HEK293T (cell line): ENCODE results near the gene DES.

Source experiments
- CTCF ChIA-PET: fragments of 350-600 bp; formaldehyde crosslinking; extraction: SDS; loops from one replicate; lab custom pipeline; 2021; ENCODE audit warnings: antibody characterized with exemption, inconsistent platforms; lab: Yijun Ruan, JAX
- POLR2A ChIA-PET: fragments of 350-600 bp; formaldehyde crosslinking; extraction: SDS; loops from one replicate; lab custom pipeline; 2020; ENCODE audit warnings: antibody characterized with exemption, inconsistent platforms; lab: Yijun Ruan, JAX
- DNase-seq: peaks from one replicate; pipeline ENCODE4 v3.0.0; 2012; ENCODE audit warnings: mixed read lengths; ENCODE audit errors: extremely low spot score
- ARNT ChIP-seq: fragments of 450-650 bp; IDR thresholded peaks from 2 replicates; pipeline ENCODE4 v1.6.1; 2017; ENCODE audit warnings: mild to moderate bottlenecking
- BHLHE40 ChIP-seq: fragments of 450-650 bp; IDR thresholded peaks from 2 replicates; pipeline ENCODE4 v1.6.1; 2016; ENCODE audit warnings: mild to moderate bottlenecking, moderate library complexity, borderline replicate concordance
- CTBP1 ChIP-seq: fragments of 450-650 bp; IDR thresholded peaks from 2 replicates; pipeline ENCODE4 v1.6.1; 2016; ENCODE audit warnings: borderline replicate concordance
- ELF4 ChIP-seq: fragments of 450-650 bp; IDR thresholded peaks from 2 replicates; pipeline ENCODE4 v1.6.1; 2017; ENCODE audit warnings: antibody characterized with exemption
- FOXA1 ChIP-seq: fragments of 450-650 bp; IDR thresholded peaks from 2 replicates; pipeline ENCODE4 v1.6.1; 2016; ENCODE audit warnings: mild to moderate bottlenecking
- FOXK2 ChIP-seq: fragments of 450-650 bp; IDR thresholded peaks from 2 replicates; pipeline ENCODE4 v1.6.1; 2016; ENCODE audit warnings: mild to moderate bottlenecking
- FOXM1 ChIP-seq: fragments of 450-650 bp; IDR thresholded peaks from 2 replicates; pipeline ENCODE4 v1.6.1; 2017; ENCODE audit warnings: mild to moderate bottlenecking, borderline replicate concordance
- HDGF ChIP-seq: fragments of 450-650 bp; IDR thresholded peaks from 2 replicates; pipeline ENCODE4 v1.6.1; 2017; ENCODE audit warnings: antibody characterized with exemption, borderline replicate concordance
- L3MBTL2 ChIP-seq: fragments of 450-650 bp; conservative IDR thresholded peaks from 2 replicates; pipeline ENCODE4 v1.6.1; 2016; ENCODE audit warnings: mild to moderate bottlenecking
- LEF1 ChIP-seq: fragments of 450-650 bp; IDR thresholded peaks from 2 replicates; pipeline ENCODE4 v1.6.1; 2017; ENCODE audit warnings: mild to moderate bottlenecking, borderline replicate concordance
- NFRKB ChIP-seq: fragments of 450-650 bp; IDR thresholded peaks from 2 replicates; pipeline ENCODE4 v1.6.1; 2016; ENCODE audit warnings: mild to moderate bottlenecking, moderate library complexity
- PKNOX1 ChIP-seq: fragments of 450-650 bp; IDR thresholded peaks from 2 replicates; pipeline ENCODE4 v1.6.1; 2016
- SP1 ChIP-seq: fragments of 450-650 bp; IDR thresholded peaks from 2 replicates; pipeline ENCODE4 v1.6.1; 2017
- SUZ12 ChIP-seq: fragments of 450-650 bp; IDR thresholded peaks from 2 replicates; pipeline ENCODE4 v1.6.1; 2016; ENCODE audit warnings: mild to moderate bottlenecking
- TARDBP ChIP-seq: fragments of 450-650 bp; IDR thresholded peaks from 2 replicates; pipeline ENCODE4 v1.6.1; 2016
- ZNF384 ChIP-seq: fragments of 450-650 bp; IDR thresholded peaks from 2 replicates; pipeline ENCODE4 v1.6.1; 2016

The DES gene

GRCh38 chr2:219418155-219419011 is at the start of gene DES:
Gene DES, plus strand, starts transcription at chr2:219418377. Its CDS starts 86 bp downstream, at chr2:219418463.
- ChIA-PET POLR2A (no interaction called here), CTCF (interaction anchor here (2.9 kb wide), 1 partner anchor 16 kb away, joined by 13 read pairs; no protein-coding TSS in a partner anchor)
- no peak for DNase-seq
- TF ChIP-seq BHLHE40 (no peak), ARNT (no peak), ELF4 (no peak), FOXA1 (no peak), FOXM1 (no peak), TARDBP (no peak), LEF1 (no peak), L3MBTL2 (no peak), CTBP1 (no peak), SUZ12 (no peak), PKNOX1 (no peak), NFRKB (no peak), ZNF384 (no peak), FOXK2 (no peak), SP1 (no peak), HDGF (no peak)

GRCh38 chr2:219368690-219369191 is 49.4 kb upstream of the DES start:
- ChIA-PET CTCF (no interaction called here), POLR2A (no interaction called here)
- DNase-seq, result no peak
- TF ChIP-seq FOXK2 (no peak), CTBP1 (no peak), HDGF (no peak), ARNT (no peak), PKNOX1 (no peak), ELF4 (no peak)

- TF ChIP-seq HDGF (no peak), ZNF384 (no peak), NFRKB (no peak), FOXM1 (no peak), SP1 (no peak), FOXA1 (no peak), ARNT (no peak)
- DNase-seq, result no peak
- POLR2A ChIA-PET, result no interaction called here
- CTCF ChIA-PET, result interaction anchor here (0.6 kb wide), 1 partner anchor 326 kb away, joined by 4 read pairs; no protein-coding TSS in a partner anchor
Observed at GRCh38 chr2:219369447-219369861, 48.7 kb upstream of the DES start.

- no peak for DNase-seq
- ChIA-PET POLR2A (interaction anchor here (1.6 kb wide), 1 partner anchor 9 kb away, joined by 5 read pairs; the partner anchor contains the start of gene DNPEP), CTCF (interaction anchor here (0.6 kb wide), 1 partner anchor 258 kb away, joined by 3 read pairs; no protein-coding TSS in a partner anchor)
- TF ChIP-seq BHLHE40 (no peak), LEF1 (no peak), FOXK2 (no peak), TARDBP (no peak), HDGF (no peak), PKNOX1 (no peak), FOXA1 (no peak), CTBP1 (no peak), ARNT (no peak), NFRKB (no peak), ZNF384 (no peak), FOXM1 (no peak), SUZ12 (no peak), L3MBTL2 (no peak), SP1 (no peak), ELF4 (no peak)
Observed at GRCh38 chr2:219378163-219378851, 39.9 kb upstream of the DES start.

GRCh38 chr2:219380926-219381325 is 37.3 kb upstream of the DES start:
- TF ChIP-seq CTBP1, result no peak
- TF ChIP-seq FOXA1, result no peak
- no peak for TF ChIP-seq ZNF384
- TF ChIP-seq FOXK2, result no peak
- TF ChIP-seq SUZ12, result no peak
- TF ChIP-seq ARNT, result no peak
- TF ChIP-seq ELF4, result no peak
- no peak for TF ChIP-seq HDGF
- TF ChIP-seq PKNOX1, result no peak
- no peak for DNase-seq
- POLR2A ChIA-PET, result no interaction called here
- CTCF ChIA-PET, result no interaction called here
